ENCODE measurements around the gene ASXL1. TPM values are rescaled to one million over a fixed set of nuclear protein-coding genes. Genes with fewer than 3 reads are reported as not detected.

Gene ASXL1
- total RNA-seq, 1 experiment from 2014 or later, result 52.2 TPM

GRCh38 chr20:32433311-32434021, 75.3 kb downstream of the ASXL1 start:
- no peaks in the 10 kb centered on the region for H3K4me1 ChIP-seq (ENCODE audit: control insufficient read depth in 1 of 2, insufficient read depth in 2 of 2, low read length in 2 of 2)
- no peaks in the 10 kb centered on the region for H3K9me3 ChIP-seq (ENCODE audit: control insufficient read depth in 1 of 2, insufficient read depth in 1 of 2, low read depth in 1 of 2, low read length in 2 of 2)
- H3K27ac ChIP-seq (ENCODE audit: low read depth, low read length), result no peak overlapping the region
- H3K36me3 ChIP-seq (ENCODE audit: control insufficient read depth in 1 of 2, insufficient read depth in 2 of 2, low read length in 2 of 2), result peaks cover 45 to 65% of the 10 kb centered on the region in 2 experiments
- ATAC-seq, result no peak
- TF ChIP-seq SP1 (IDR thresholded peaks at IDR 0.05; ENCODE audit: low read depth) (no peak), RAD21 (IDR thresholded peaks at IDR 0.05; ENCODE audit: low read depth) (no peak), TCF7L2 (IDR thresholded peaks at IDR 0.05; ENCODE audit: borderline replicate concordance, extremely low read depth, insufficient read depth, insufficient read length) (no peak)
- TSS peak; percentile 21 for BruUV-seq (replicated peaks)
- H3K9ac ChIP-seq (ENCODE audit: low read length), result no peak overlapping the region
- RAD21 ChIA-PET (ENCODE audit: low non-redundant PET in 1 of 2, low total read pairs in 2 of 2, uncharacterized antibody in 2 of 2, unreplicated experiment in 2 of 2), result no interaction called here
- no peak overlapping the region for H2AFZ ChIP-seq (ENCODE audit: low read depth, low read length, poor library complexity, severe bottlenecking)
- no peak for DNase-seq (ENCODE audit: low read depth, low spot score)
- POLR2A ChIA-PET, result no interaction called here
- H3K4me3 ChIP-seq (replicated peaks in 1 of 2; ENCODE audit: low read depth in 1 of 2, low read length in 2 of 2), result no peak overlapping the region
- no peaks in the 10 kb centered on the region for H3K27me3 ChIP-seq (ENCODE audit: insufficient read depth, low read length)
- H3K79me2 ChIP-seq (ENCODE audit: insufficient read depth, low read length), result no peaks in the 10 kb centered on the region; the same call in 1 of the 2 replicates
- no peak overlapping the region for H3K4me2 ChIP-seq (ENCODE audit: low read length)
- CTCF ChIA-PET, result no interaction called here
- no peaks in the 10 kb centered on the region for H4K20me1 ChIP-seq (ENCODE audit: insufficient read depth)
- H3K9me2 ChIP-seq (ENCODE audit: insufficient read depth), result no peaks in the 10 kb centered on the region
- intact Hi-C loops (cut with micrococcal nuclease), result no loop called here

GRCh38 chr20:32434434-32434833, 76.3 kb downstream of the ASXL1 start:
- ChIA-PET RAD21 (ENCODE audit: low non-redundant PET in 1 of 2, low total read pairs in 2 of 2, uncharacterized antibody in 2 of 2, unreplicated experiment in 2 of 2) (no interaction called here), POLR2A (no interaction called here), CTCF (no interaction called here)
- no peaks in the 10 kb centered on the region; the same call in 1 of the 2 replicates for H3K79me2 ChIP-seq (ENCODE audit: insufficient read depth, low read length)
- H3K9me2 ChIP-seq (ENCODE audit: insufficient read depth), result no peaks in the 10 kb centered on the region
- H2AFZ ChIP-seq (ENCODE audit: low read depth, low read length, poor library complexity, severe bottlenecking), result no peak overlapping the region
- H3K9me3 ChIP-seq (ENCODE audit: control insufficient read depth in 1 of 2, insufficient read depth in 1 of 2, low read depth in 1 of 2, low read length in 2 of 2), result no peaks in the 10 kb centered on the region
- no peaks in the 10 kb centered on the region for H3K4me1 ChIP-seq (ENCODE audit: control insufficient read depth in 1 of 2, insufficient read depth in 2 of 2, low read length in 2 of 2)
- H3K27me3 ChIP-seq (ENCODE audit: insufficient read depth, low read length), result no peaks in the 10 kb centered on the region
- no peak overlapping the region for H3K27ac ChIP-seq (ENCODE audit: low read depth, low read length)
- no peak for DNase-seq (ENCODE audit: low read depth, low spot score)
- no peak overlapping the region for H3K4me2 ChIP-seq (ENCODE audit: low read length)
- H4K20me1 ChIP-seq (ENCODE audit: insufficient read depth), result no peaks in the 10 kb centered on the region
- BruUV-seq (replicated peaks), result no TSS peak
- intact Hi-C loops (cut with micrococcal nuclease), result no loop called here
- no peak overlapping the region for H3K4me3 ChIP-seq (replicated peaks in 1 of 2; ENCODE audit: low read depth in 1 of 2, low read length in 2 of 2)
- no peak overlapping the region for H3K9ac ChIP-seq (ENCODE audit: low read length)
- no peak for ATAC-seq
- H3K36me3 ChIP-seq (ENCODE audit: control insufficient read depth in 1 of 2, insufficient read depth in 2 of 2, low read length in 2 of 2), result peaks cover 43 to 62% of the 10 kb centered on the region in 2 experiments
- no peak for TF ChIP-seq ZFX (IDR thresholded peaks at IDR 0.05)
- no peak for TF ChIP-seq YY1 (IDR thresholded peaks at IDR 0.05; ENCODE audit: extremely low read depth, insufficient replicate concordance, low read depth, low read length)
- no peak for TF ChIP-seq MAX (IDR thresholded peaks at IDR 0.05)
- no peak for TF ChIP-seq ATF3 (IDR thresholded peaks at IDR 0.05)
- TF ChIP-seq JUND (IDR thresholded peaks at IDR 0.05), result no peak
- no peak for TF ChIP-seq FOSL1 (IDR thresholded peaks at IDR 0.05; ENCODE audit: low read depth)
- no peak for TF ChIP-seq CEBPB (IDR thresholded peaks at IDR 0.05; ENCODE audit: low read depth)
- TF ChIP-seq SP1 (IDR thresholded peaks at IDR 0.05; ENCODE audit: low read depth), result no peak
- TF ChIP-seq CTCF (IDR thresholded peaks at IDR 0.05 in 2 of 3, conservative IDR thresholded peaks at IDR 0.05 in 1 of 3; ENCODE audit: borderline replicate concordance in 1 of 3, insufficient read depth in 1 of 3, low read depth in 2 of 3, low read length in 2 of 3), result no peak
- no peak for TF ChIP-seq ELF1 (IDR thresholded peaks at IDR 0.05; ENCODE audit: borderline replicate concordance, low read depth)
- no peak for TF ChIP-seq EZH2phosphoT487 (IDR thresholded peaks at IDR 0.05; ENCODE audit: borderline replicate concordance)
- TF ChIP-seq POLR2A (IDR thresholded peaks at IDR 0.05; ENCODE audit: borderline replicate concordance, extremely low read depth, insufficient read depth, insufficient read length), result no peak
- TF ChIP-seq EZH2 (IDR thresholded peaks at IDR 0.05), result no peak
- TF ChIP-seq CBX3 (IDR thresholded peaks at IDR 0.05; ENCODE audit: low read depth), result no peak
- no peak for TF ChIP-seq ZBTB33 (IDR thresholded peaks at IDR 0.05; ENCODE audit: extremely low read depth, insufficient replicate concordance, low read length)
- no peak for TF ChIP-seq EGR1 (IDR thresholded peaks at IDR 0.05; ENCODE audit: low read depth)
